HFF-Myc (cell line): ENCODE data around the gene ABCF2.
A peak's percentile ranks its signal among the peaks of the same experiment; 100 is the strongest.

Experiments used
- DNase-seq: peaks from one replicate; pipeline ENCODE4 v3.0.0-alpha.2; 2011; ENCODE audit warnings: low read depth; ENCODE audit errors: extremely low read depth
- H3K4me3 ChIP-seq: replicated peaks from 2 replicates; pipeline ENCODE4 v1.5.1; 2011; ENCODE audit warnings: low read depth, mild to moderate bottlenecking, control low read depth, low read length
- CTCF ChIP-seq: IDR thresholded peaks from 2 replicates; pipeline ENCODE4 v1.5.1; 2012; ENCODE audit warnings: mild to moderate bottlenecking, low read depth, low read length, control low read depth; ENCODE audit errors: missing control alignments

ABCF2 gene

DNA sequence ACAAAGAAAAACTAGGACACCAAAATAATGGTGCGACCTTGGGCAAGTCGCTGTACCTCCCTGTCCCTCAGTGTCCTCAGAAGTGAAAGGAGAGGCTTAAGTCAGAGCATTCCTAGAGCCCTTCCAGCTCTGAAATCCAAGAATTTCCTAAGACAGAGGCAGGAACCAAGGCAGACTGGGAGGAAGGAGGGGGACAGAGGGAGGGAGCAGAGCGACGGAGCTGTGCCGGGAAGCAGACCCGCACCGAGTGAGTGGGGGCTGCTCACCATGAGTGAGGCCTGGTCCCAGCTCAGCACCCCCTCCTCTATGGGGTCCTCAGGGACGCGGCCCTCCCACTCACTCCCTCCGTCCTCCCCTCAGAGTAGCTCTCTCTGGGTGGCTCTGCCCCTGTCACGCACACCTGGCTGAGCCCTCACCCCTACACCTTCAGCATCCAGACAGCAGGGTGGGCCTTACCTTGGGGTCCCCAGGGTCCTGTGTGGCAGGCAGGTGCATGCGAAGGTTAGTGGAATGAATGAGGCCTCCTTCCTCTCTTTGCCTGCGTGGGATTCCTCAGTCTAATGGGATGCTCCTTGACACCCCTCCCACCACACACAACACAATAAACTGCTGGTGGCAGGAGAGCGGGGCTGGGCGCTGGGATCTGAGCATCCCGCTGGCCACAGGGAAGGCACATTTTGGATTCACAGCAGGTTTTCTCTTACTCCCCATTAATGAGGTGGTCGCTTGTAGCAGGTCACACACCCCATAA is 26.1 kb upstream of the ABCF2 start:
- no peak for TF ChIP-seq CTCF
- DNase-seq = no peak
- H3K4me3 ChIP-seq = no peak overlapping the region

DNA sequence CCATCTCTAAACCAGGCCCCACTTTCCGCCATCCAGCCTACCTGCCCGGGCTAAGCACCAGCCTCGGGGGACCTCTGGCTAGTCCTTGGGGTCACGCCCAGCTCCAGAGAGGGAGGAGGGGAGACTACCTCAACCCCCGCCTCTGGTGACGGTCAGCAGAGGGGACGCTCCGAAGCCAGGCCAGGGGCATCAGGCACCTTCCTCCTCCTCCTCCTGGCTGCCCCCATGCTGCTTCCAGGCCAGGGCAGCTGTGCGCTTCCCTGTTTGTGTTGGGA is 25.5 kb upstream of the ABCF2 start:
- TF ChIP-seq CTCF = no peak
- DNase-seq = no peak
- peak overlapping the region; percentile 51 for H3K4me3 ChIP-seq

DNA sequence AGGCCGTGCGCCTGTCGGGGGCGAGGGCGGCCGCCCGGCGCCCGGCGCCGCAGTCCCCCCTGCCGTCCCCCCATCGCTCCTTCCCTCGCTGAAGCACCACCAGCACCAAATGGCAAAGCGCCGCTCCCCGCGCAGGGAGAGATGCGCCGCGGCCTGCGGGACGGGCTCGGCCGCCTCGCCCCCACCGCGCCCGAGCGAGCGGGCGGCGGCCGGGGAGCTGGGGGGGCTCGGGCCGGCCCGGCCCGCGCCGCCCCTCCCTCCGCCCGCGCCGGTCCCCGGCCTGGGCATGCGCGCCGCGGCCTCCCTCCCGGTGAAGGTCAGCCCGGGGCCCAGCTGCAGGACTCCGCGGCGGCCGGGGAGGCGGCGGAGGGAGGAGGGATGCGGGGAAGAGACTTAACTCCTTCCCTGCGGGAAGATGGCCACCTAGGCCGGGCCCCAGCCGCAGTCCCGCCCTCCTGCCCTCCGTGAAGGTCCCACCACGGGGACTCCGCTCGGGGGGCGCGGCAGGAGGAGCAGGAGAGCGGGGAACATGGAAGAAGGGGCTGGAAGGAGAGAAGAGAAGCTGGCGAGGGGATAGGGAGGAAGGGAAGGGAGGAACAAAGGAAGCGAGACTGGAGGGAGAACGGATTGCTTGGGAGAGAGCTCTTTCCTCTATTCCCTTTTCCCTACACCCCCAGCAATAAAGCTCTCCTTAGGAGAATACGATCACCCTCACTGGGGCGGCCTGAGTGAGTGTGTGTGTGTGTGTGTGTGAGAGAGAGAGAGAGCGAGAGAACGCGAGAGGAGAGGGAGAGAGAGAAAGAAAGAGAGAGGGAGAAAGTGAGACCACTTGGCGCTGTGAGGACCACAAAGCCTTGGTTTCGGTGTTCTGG is 24.9 kb upstream of the ABCF2 start:
- DNase-seq = no peak
- no peak for TF ChIP-seq CTCF
- H3K4me3 ChIP-seq = peak overlapping the region; percentile 51

- no peak for TF ChIP-seq CTCF
- no peak for DNase-seq
- peak overlapping the region; percentile 25 for H3K4me3 ChIP-seq
Observed at GRCh38 chr7:151251328-151251688, 24.3 kb upstream of the ABCF2 start.

DNA sequence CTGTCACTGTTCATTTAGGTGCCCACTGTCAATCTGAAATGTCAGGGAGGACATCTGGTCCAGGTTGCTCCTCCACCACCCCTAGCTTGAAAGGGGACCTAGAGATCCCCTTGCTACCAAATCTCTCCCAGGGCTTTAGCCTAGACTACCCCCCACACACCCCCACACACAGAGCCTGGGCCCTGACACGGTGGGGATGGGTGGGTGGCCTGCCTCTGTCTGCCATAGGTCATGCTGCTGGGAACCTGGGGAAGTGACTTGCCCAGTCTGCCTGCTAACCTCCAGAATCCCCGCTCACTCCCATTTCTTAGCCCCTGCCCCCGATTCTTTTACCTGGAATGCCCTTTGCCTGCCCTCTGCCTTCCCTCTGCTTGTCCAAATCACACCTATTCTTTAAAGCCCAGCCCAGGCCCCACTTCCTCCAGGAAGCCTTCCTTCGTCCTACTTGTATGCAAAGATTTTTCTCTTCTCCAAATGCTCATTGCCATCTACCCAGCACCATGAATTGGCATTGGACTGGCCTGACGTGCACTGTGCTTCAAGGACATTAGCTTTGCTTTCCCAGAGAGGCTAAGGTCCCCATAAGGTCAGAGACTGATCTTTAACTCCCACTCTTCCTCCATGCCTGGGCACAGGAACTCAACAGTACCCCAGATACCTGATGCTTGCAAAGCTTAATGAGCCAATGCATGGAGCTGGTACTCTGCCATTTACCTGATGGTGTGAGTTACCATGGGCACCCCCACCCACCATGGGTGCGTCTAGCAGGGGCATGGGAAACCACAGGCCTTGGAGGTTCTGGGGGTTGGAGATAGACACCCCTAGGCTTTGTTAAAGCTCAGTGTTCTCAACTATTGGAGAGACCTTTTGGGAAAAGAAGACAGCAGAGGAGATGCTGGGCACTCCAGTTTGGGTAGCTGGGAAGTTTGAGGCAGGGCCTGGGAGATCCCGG is 23.5 kb upstream of the ABCF2 start:
- no peak for DNase-seq
- no peak overlapping the region for H3K4me3 ChIP-seq
- TF ChIP-seq CTCF = no peak

- TF ChIP-seq CTCF = no peak
- H3K4me3 ChIP-seq = no peak overlapping the region
- no peak for DNase-seq
Observed at GRCh38 chr7:151249732-151250072, 22.7 kb upstream of the ABCF2 start.
